GM21360 (cell line): Measurements from ENCODE around the gene SLC1A6.
"Not testable (repeated sequence)": the region's sequence is repeated elsewhere in the genome, so short reads cannot be mapped to it uniquely, and the experiment has no call there.

Source experiments
- ATAC-seq: cut with Tn5 transposase; IDR thresholded peaks from one replicate; pipeline ENCODE4 v1.9.1; 2021; ENCODE audit warnings: mild to moderate bottlenecking, moderate library complexity; ENCODE audit not compliant: unreplicated experiment

The SLC1A6 gene

DNA sequence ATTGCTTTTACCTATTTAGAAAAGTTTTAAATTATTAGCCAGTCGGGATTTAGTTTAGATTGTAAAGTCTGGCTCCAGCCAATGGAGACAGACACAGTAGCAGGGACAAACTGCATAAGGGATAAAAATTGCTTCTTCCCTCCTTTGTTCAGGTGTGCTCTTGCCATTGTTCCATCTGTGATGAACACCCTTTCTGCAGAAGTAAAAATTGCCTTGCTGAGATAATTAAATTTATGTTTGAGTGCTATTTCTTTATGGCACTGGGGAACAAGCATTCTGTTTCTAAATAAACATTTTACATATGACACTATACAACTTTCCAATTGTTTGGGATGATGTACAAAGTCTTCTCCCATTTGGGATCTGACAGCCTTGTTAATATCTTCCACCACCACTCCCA, 20.4 kb downstream of the SLC1A6 start:
- no peak for ATAC-seq

DNA sequence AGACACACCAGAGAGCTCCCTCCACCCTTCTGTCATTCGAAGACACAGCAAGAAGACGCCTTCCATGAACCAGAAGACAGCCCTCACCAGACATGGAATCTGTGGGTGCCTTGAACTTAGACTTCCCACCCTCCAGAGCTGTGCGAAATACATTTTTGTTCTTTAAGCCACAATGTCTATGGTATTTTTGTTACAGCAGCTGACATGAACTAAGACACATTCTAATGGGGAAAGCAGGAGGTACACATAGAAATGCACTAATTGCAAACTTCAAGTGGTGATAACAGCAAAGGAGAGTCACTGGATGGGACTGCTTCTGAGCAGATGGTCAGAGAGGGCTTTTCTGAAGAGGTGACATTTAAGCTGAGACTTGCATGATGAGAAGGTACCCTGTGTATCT, 22.2 kb downstream of the SLC1A6 start:
- ATAC-seq, result no peak

DNA sequence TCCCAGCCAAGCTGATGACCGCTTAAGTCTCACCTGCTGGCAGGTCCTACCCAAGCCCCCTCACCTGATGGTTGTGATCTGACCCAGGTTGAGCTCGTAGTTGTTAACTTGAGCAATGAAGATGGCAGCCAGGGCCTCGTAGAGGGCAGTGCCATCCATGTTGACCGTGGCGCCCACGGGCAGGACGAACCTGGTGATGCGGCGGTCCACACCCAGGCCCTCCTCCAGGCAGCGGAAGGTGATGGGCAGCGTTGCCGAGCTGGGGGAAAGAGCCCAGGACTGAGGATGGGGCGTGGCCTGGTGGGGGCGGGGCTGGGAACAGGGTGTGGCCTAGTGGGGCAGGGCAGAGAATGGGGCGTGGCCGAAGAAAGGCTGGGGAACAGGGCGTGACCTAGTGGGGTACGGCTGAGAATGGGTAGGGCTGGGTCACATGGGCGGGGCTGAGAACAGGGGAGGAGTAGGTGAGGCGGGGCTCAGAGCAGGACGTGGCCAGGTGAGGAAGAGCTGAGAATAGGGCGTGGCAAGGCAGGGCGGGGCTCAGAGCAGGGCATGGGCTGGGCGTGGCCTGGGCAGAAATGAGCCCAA, 25.5 kb downstream of the SLC1A6 start:
- ATAC-seq, result no peak

DNA sequence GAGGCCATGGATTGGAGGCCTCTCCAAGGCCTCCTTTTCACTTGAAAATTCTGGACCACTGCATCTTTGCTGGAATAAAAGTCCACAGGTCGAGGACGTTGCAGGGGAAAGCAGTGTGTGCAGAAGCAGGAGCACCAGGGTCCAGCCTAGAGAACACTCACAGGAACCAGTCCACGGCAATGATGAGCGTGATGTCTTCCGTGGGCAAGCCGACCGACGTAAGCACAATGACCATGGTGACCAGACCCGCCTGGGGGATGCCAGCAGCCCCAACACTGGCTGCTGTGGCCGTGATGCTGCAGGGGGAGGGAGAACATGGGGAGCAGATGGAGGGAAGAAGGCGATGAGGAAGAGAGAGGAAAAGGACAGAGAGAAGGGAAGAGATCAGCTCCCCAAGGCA, 26.9 kb downstream of the SLC1A6 start:
- ATAC-seq, result no peak

DNA sequence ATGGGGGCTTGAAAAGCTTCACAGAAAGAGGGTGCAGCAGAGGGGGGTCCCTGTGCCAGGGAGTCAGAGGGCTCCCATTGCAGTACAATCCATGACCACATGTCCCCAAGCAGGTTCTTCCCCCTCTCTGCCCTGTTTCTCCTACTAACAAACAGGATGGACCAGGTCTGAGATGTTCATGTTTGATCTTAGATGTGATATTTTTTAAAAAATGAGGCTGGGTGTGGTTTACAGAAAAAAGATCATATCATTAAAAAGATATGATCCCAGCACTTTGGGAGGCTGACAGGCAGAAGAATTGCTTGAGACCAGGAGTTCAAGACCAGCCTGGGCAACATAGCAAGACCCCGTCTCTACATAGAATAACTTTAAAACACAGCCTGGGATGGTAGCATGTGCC, 29.2 kb downstream of the SLC1A6 start:
- no peak for ATAC-seq

DNA sequence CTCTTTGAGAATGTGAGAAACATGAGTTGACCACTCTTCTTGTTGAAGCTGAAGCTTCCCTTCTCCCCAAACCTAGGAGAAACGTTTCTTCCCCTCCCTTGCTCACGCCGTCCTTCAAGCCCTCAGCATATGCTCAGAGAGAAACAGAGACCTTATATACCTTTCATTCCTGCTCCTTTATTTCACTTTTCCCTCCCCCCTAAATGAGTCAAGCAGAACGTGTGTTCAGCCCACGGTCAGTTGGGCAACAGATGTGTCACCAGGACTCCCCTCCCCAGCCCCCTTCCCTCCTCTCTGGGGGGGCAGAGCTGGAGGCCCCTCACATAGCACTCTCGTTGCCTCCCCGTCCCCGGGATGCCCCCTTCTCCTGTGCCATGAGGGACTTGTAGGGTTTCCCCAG, 29.8 kb downstream of the SLC1A6 start:
- no peak for ATAC-seq

DNA sequence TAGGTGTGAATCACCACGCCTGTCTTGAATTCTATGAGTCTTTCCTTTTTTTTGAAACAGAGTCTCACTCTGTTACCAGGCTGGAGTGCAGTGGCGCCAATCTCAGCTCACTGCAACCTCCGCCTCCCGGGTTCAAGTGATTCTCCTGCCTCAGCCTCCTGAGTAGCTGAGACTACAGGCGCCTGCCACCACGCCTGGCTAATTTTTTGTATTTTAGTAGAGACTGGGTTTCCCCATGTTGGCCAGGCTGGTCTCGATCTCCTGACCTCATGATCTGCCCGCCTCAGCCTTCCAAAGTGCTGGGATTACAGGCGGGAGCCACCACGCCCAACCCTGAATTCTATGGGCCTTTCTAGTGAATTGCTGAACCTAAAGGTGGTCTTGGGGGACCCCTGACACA, 30.3 kb downstream of the SLC1A6 start:
- ATAC-seq, result not testable (repeated sequence)

DNA sequence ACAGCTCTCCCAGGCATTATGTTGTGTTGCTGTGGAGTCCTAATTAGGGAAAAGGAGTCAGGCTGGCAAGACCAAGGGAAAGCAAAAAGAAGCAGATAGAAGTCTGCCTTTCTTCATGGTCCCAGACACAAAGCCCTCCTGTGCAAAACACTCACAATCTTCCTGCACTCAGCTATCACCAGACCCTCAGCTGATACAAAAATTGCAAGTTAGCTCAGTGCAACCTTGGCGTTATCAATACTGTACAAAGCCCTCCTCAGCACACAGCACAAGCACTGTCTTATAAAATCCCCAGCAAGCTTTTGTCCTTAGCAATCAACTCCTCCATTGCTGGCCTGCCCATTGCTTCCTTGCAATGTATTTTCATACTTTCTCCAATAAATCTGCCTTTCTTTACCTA, 35.2 kb downstream of the SLC1A6 start:
- no peak for ATAC-seq

DNA sequence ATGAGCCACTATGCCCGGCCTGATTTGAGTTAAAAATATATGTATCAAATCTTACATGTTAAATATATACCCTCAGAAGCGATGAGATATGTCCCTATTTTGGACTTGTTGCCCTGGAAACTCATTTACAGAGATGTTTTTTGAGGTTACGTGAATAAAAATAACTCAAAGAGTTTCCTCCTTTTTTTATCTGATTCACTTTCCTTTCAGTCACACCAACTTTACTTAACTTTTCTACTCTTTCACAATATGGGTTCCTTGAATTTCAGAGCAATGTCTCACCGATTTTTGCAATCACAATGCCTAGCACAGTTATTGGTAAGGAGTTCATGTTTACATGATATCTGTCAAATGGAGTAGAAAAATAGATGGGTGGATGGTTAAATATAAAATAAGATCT, 36.1 kb downstream of the SLC1A6 start:
- no peak for ATAC-seq

DNA sequence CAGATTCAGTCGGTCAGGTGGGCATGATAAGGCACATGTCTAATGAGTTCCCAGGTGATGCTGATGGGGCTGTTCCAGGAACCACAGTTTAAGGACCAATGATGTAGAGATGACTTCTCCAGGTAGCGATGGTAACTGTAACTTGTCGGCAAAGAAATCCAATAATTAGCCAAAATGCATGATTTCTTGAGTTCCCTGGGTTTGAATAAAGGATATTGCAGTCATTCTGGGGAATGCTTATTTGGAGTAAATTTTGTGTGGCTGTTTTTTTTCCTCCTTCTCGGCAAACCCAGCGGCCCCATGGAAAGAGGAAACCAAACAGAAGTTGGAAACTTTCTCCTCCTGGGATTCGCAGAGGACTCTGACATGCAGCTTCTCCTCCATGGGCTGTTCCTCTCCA, 38.5 kb downstream of the SLC1A6 start, which contains the start of gene OR7C2:
TSS of gene OR7C2 (plus strand) at position 301 of the 400 bp plus-strand sequence. CDS start at position 301, 0 bp downstream.
- no peak for ATAC-seq

DNA sequence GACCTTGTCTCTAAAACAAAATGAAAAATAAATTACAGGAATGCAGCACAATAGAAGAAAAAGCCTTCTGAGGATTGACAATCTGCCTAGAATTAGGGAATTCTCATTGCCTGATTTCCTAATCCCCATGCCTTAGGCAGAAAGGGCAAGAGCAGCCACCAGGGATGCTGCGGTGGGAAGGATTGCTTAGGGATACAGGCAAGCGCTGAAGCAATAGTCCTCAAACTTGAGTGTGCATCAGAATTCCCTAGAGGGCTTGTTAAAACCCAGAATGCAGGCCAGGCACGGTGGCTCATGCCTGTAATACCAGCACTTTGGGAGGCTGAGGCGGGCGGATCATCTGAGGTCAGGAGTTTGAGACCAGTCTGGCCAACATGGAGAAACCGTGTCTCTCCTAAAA, 39.4 kb downstream of the SLC1A6 start:
- no peak for ATAC-seq

DNA sequence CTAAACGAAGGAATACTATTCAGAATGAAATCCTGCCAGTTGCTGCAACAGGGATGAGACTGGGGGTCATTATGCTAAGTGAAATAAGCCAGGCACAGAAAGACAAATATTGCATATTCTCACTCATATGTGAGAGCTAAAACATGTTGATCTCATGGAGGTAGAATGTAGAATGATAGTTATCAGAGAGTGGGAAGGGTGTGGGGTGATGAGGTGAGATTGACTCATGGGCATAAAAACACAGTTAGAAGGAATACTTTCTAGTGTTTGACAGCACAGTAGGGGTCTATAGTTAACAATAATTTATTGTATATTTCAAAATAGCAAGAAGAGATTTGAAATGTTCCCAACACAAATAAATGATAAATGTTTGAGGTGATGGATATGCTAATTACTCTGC, 46.2 kb downstream of the SLC1A6 start:
- no peak for ATAC-seq

DNA sequence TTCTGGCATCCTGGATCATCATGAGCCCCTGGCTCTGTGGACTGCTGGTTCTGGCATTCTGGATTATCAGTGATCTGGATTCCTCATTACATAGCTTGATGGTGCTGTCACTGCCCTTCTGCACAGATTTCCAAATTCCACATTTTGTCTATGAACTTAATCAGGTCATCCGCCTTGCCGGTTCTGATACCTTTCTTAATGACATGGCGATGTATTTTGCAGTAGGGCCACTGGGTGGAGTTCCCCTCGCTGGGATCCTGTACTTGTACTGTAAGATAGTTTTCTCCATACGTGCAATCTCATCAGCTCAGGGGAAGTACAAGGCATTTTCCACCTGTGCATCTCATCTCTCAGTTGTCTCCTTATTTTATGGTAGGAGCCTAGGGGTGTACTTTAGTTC, 62.8 kb downstream of the SLC1A6 start:
- no peak for ATAC-seq

DNA sequence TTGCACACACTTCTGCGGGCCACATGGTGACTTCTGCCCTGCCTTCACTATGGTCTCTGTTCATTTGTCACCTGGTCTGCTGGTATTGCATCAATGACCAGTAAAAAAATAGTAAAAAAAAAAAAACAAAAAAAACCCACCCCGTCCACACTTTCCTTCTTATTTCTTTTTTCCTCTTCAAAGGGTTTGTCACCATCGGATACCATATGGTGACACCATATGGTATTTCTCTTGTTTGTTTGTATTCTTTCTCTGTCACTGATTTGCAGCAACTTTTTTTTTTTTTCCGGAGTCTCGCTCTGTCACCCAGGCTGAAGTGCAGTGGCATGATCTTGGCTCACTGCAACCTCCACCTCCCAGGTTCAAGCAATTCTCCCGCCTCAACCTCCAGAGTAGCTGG, 64.5 kb downstream of the SLC1A6 start:
- ATAC-seq, result no peak

DNA sequence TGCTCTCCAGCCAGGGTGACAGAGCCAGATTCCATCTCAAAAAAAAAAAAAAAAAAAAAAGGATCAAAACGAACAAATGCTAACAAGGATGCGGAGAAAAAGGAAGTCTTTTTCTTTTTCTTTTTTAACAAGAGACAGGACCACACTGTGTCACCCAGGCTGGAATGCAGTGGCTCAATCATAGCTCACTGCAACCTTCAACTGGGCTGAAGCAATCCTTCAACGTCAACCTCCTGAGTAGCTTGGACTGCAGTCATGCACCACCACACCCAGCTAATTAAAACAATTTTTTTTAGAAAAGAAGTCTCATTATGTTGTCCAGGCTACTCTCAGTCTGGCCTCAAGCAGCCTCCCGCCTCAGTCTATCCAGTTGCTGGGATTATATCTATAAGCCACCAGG, 73.0 kb downstream of the SLC1A6 start:
- ATAC-seq, result no peak

DNA sequence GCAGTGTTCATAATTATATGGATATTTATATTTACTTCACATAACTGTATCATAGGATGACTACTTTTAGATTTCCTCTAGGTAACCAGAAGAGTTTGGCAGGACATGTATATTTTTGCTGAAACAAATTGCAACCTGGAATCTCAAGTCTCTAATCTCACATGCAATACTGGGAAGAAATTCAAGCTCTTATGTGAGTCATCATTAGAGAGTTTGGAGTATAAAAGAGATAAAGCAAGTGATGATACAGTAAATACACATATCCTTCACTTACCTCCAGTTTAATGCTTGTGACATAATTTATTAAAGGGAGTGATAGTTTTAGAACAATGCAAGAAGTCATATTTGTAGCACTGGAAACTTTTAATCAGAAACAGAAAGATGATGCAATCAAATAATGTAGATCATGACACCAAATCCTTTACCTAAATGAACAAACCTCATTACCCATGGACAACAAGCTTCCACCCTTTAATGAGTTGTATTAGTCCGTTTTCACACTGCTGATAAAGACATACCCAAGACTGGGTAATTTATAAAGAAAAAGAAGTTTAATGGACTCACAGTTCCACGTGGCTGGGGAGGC, 77.9 kb downstream of the SLC1A6 start:
- no peak for ATAC-seq
